H1 (cell line): Measurements from ENCODE around the gene TIMD4. TPM values are rescaled to one million over a fixed set of nuclear protein-coding genes. Genes with fewer than 3 reads are reported as not detected.

Experiments
- CTCF ChIA-PET: fragments of 300-600 bp; sonication (Branson Sonifier 250); formaldehyde crosslinking; loops from one replicate; lab custom pipeline; 2021; ENCODE audit not compliant: partially characterized antibody; lab: Charles Lee
- POLR2A ChIA-PET: fragments of 300-600 bp; sonication (Branson Sonifier 250); formaldehyde crosslinking; loops from one replicate; lab custom pipeline; 2021; ENCODE audit warnings: inconsistent platforms; ENCODE audit not compliant: partially characterized antibody; lab: Charles Lee
- DNase-seq, 2 experiments: peaks; one replicate each; pipeline versions ENCODE4 v3.0.0 to v3.0.0-alpha.2; 2010 to 2022; ENCODE audit warnings: low spot score in 2 of 2, low read depth in 1 of 2, mixed read lengths in 1 of 2
- FAIRE-seq: peaks from 2 replicates; lab custom pipeline; 2011; peaks lifted over from hg19 to GRCh38; lab: Jason Lieb, UNC
- H2AFZ ChIP-seq: 2 replicates; pipeline ENCODE4 v1.8.1; 2012; ENCODE audit warnings: low read length, inconsistent platforms
- H2AK5ac ChIP-seq: 2 replicates; pipeline ENCODE4 v1.6.1; 2013; ENCODE audit warnings: low read depth, low read length
- H2BK120ac ChIP-seq: replicated peaks from 2 replicates; pipeline ENCODE3; 2013; ENCODE audit warnings: low read depth, low read length, inconsistent platforms
- H2BK12ac ChIP-seq: 2 replicates; pipeline ENCODE4 v1.6.1; 2013; ENCODE audit warnings: low read depth, low read length
- H2BK15ac ChIP-seq: 2 replicates; pipeline ENCODE4 v1.6.1; 2013; ENCODE audit warnings: low read length
- H2BK20ac ChIP-seq: 2 replicates; pipeline ENCODE4 v1.6.1; 2013; ENCODE audit warnings: low read length
- H2BK5ac ChIP-seq: 2 replicates; pipeline ENCODE4 v1.6.1; 2013; ENCODE audit warnings: low read depth, low read length
- H3K14ac ChIP-seq: 2 replicates; pipeline ENCODE4 v1.6.1; 2013; ENCODE audit warnings: inconsistent platforms; ENCODE audit not compliant: insufficient read length
- H3K18ac ChIP-seq: 2 replicates; pipeline ENCODE4 v1.6.1; 2013; ENCODE audit warnings: low read length; ENCODE audit errors: extremely low read depth
- H3K23ac ChIP-seq: 2 replicates; pipeline ENCODE4 v1.6.1; 2013; ENCODE audit warnings: inconsistent platforms; ENCODE audit not compliant: insufficient read length
- H3K23me2 ChIP-seq: 2 replicates; pipeline ENCODE4 v1.6.1; 2013; ENCODE audit warnings: low read depth, low read length
- H3K27ac ChIP-seq: 2 replicates; pipeline ENCODE4 v1.6.1; 2011; ENCODE audit warnings: low read depth, low read length, inconsistent platforms
- H3K27me3 ChIP-seq, 4 experiments: replicated peaks in 1 of 4; 1 replicate in 1 of 4; 2 replicates in 3 of 4; pipeline versions ENCODE4 v1.6.1 to v1.8.1; 2011 to 2013; ENCODE audit warnings: low read length in 3 of 4, mild to moderate bottlenecking in 3 of 4, inconsistent platforms in 2 of 4, mixed read lengths in 2 of 4, moderate library complexity in 1 of 4; ENCODE audit not compliant: control insufficient read depth in 3 of 4, insufficient read depth in 3 of 4; ENCODE audit errors: extremely low read depth in 1 of 4
- H3K36me3 ChIP-seq, 4 experiments: 2 replicates each; pipeline versions ENCODE4 v1.6.1 to v1.8.1; 2011 to 2013; ENCODE audit warnings: mild to moderate bottlenecking in 4 of 4, low read length in 3 of 4, moderate library complexity in 2 of 4, control low read depth in 1 of 4, inconsistent platforms in 1 of 4; ENCODE audit not compliant: insufficient read depth in 4 of 4, control insufficient read depth in 2 of 4
- H3K4ac ChIP-seq: replicated peaks from 2 replicates; pipeline ENCODE3; 2013; ENCODE audit warnings: low read length, low read depth, mixed read lengths, inconsistent platforms; ENCODE audit not compliant: insufficient read length
- H3K4me1 ChIP-seq, 4 experiments: replicated peaks in 1 of 4; 1 replicate in 1 of 4; 2 replicates in 3 of 4; pipeline versions ENCODE4 v1.6.1 to v1.8.1; 2011 to 2013; ENCODE audit warnings: low read length in 3 of 4, inconsistent platforms in 2 of 4, mixed read lengths in 1 of 4; ENCODE audit not compliant: insufficient read depth in 4 of 4, control insufficient read depth in 3 of 4
- H3K4me2 ChIP-seq, 2 experiments: 2 replicates each; pipeline versions ENCODE4 v1.6.1 to v1.8.1; 2011 to 2013; ENCODE audit warnings: low read depth in 2 of 2, low read length in 2 of 2, control low read depth in 1 of 2, inconsistent platforms in 1 of 2, mild to moderate bottlenecking in 1 of 2; ENCODE audit not compliant: insufficient read depth in 1 of 2
- H3K4me3 ChIP-seq, 4 experiments: fragments of 200-600, 300-600 bp in 1 of 4; sonication (generic), shearing (Covaris generic), sonication (Bioruptor Twin) in 1 of 4; 2 replicates each; pipeline versions ENCODE4 v1.5.1 to v1.8.1; 2011 to 2016; ENCODE audit warnings: low read length in 4 of 4, low read depth in 3 of 4, control low read depth in 2 of 4, inconsistent platforms in 2 of 4, mild to moderate bottlenecking in 2 of 4, mixed read lengths in 1 of 4, moderate library complexity in 1 of 4; ENCODE audit not compliant: insufficient read depth in 2 of 4; ENCODE audit errors: extremely low read depth in 1 of 4
- H3K56ac ChIP-seq: replicated peaks from 2 replicates; pipeline ENCODE3; 2013; ENCODE audit warnings: low read depth, mild to moderate bottlenecking, mixed read lengths, low read length, inconsistent platforms; ENCODE audit not compliant: insufficient read length
- H3K79me1 ChIP-seq: 2 replicates; pipeline ENCODE4 v1.6.1; 2013; ENCODE audit warnings: low read depth, low read length, control low read depth
- H3K79me2 ChIP-seq, 2 experiments: 2 replicates each; pipeline versions ENCODE4 v1.6.1 to v1.8.1; 2012 to 2013; ENCODE audit warnings: low read length in 2 of 2, mild to moderate bottlenecking in 2 of 2, inconsistent platforms in 1 of 2; ENCODE audit not compliant: insufficient read depth in 2 of 2, control insufficient read depth in 1 of 2
- H3K9ac ChIP-seq, 4 experiments: replicated peaks in 1 of 4; 1 replicate in 1 of 4; 2 replicates in 3 of 4; pipeline versions ENCODE4 v1.6.1 to v1.8.1; 2011 to 2013; ENCODE audit warnings: low read depth in 3 of 4, low read length in 3 of 4, control low read depth in 2 of 4, mild to moderate bottlenecking in 2 of 4, moderate library complexity in 2 of 4, inconsistent platforms in 1 of 4; ENCODE audit errors: extremely low read depth in 1 of 4
- H3K9me3 ChIP-seq, 2 experiments: 2 replicates each; pipeline versions ENCODE4 v1.6.1 to v1.8.1; 2012 to 2013; ENCODE audit warnings: mild to moderate bottlenecking in 2 of 2, moderate library complexity in 2 of 2, control low read depth in 1 of 2, inconsistent platforms in 1 of 2, low read depth in 1 of 2, low read length in 1 of 2, mixed read lengths in 1 of 2; ENCODE audit not compliant: insufficient read depth in 2 of 2
- H4K20me1 ChIP-seq, 2 experiments: replicated peaks in 1 of 2; 2 replicates each; pipeline versions ENCODE3 to v1.8.1; 2011 to 2013; ENCODE audit warnings: inconsistent platforms in 2 of 2, low read length in 2 of 2, mild to moderate bottlenecking in 1 of 2; ENCODE audit not compliant: insufficient read depth in 2 of 2, control insufficient read depth in 1 of 2
- H4K5ac ChIP-seq: 2 replicates; pipeline ENCODE4 v1.6.1; 2013; ENCODE audit warnings: low read length, low read depth, mixed read lengths, inconsistent platforms; ENCODE audit not compliant: insufficient read length
- H4K8ac ChIP-seq: 2 replicates; pipeline ENCODE4 v1.8.0; 2013; ENCODE audit warnings: mild to moderate bottlenecking, moderate library complexity, low read length, inconsistent platforms; ENCODE audit not compliant: insufficient read depth; ENCODE audit errors: extremely low read depth
- H4K91ac ChIP-seq: replicated peaks from 2 replicates; pipeline ENCODE3; 2013; ENCODE audit warnings: low read length, mixed read lengths, inconsistent platforms; ENCODE audit not compliant: insufficient read length
- ASH2L ChIP-seq: fragments of 200-600, 300-600 bp; sonication (generic); IDR thresholded peaks from one replicate; pipeline ENCODE4 v1.7.1; 2017; ENCODE audit warnings: low read length
- CBX5 ChIP-seq: fragments of 300-800, 300-1000 bp; sonication (generic); IDR thresholded peaks from 2 replicates; pipeline ENCODE4 v1.7.1; 2016; ENCODE audit warnings: antibody characterized with exemption, low read length, low read depth
- CEBPB ChIP-seq: IDR thresholded peaks from 2 replicates; pipeline ENCODE4 v1.6.1; 2012; ENCODE audit warnings: low read depth, low read length
- E2F6 ChIP-seq: IDR thresholded peaks from 2 replicates; pipeline ENCODE4 v1.6.1; 2012; ENCODE audit warnings: inconsistent platforms
- EGR1 ChIP-seq: IDR thresholded peaks from 2 replicates; pipeline ENCODE4 v1.6.1; 2011; ENCODE audit warnings: low read depth, low read length, borderline replicate concordance
- FOSL1 ChIP-seq: IDR thresholded peaks from 2 replicates; pipeline ENCODE4 v1.6.1; 2011; ENCODE audit warnings: mild to moderate bottlenecking, low read depth, low read length, moderate library complexity; ENCODE audit not compliant: insufficient read depth
- HDAC2 ChIP-seq, 2 experiments: fragments of 300-600 bp in 1 of 2; sonication (generic) in 1 of 2; IDR thresholded peaks; 2 replicates each; pipeline ENCODE4 v1.6.1; 2011 to 2012; ENCODE audit warnings: low read depth in 2 of 2, low read length in 2 of 2, mild to moderate bottlenecking in 2 of 2, moderate library complexity in 2 of 2, borderline replicate concordance in 1 of 2, inconsistent platforms in 1 of 2
- KDM1A ChIP-seq: fragments of 200-600, 300-600 bp; sonication (generic); IDR thresholded peaks from 2 replicates; pipeline ENCODE4 v1.7.1; 2016; ENCODE audit warnings: mild to moderate bottlenecking, low read length, borderline replicate concordance
- POLR2A ChIP-seq, 2 experiments: IDR thresholded peaks; 1 replicate in 1 of 2; 2 replicates in 1 of 2; pipeline ENCODE4 v1.6.1; 2011; ENCODE audit warnings: low read depth in 2 of 2, low read length in 2 of 2, mild to moderate bottlenecking in 2 of 2; ENCODE audit errors: control extremely low read depth in 1 of 2
- RBBP5 ChIP-seq: IDR thresholded peaks from 2 replicates; pipeline ENCODE4 v1.7.1; 2012; ENCODE audit warnings: low read depth, mild to moderate bottlenecking, inconsistent platforms, low read length, moderate library complexity, borderline replicate concordance
- SP1 ChIP-seq: IDR thresholded peaks from 2 replicates; pipeline ENCODE4 v1.6.1; 2011; ENCODE audit warnings: low read depth, low read length
- TBP ChIP-seq: IDR thresholded peaks from 2 replicates; pipeline ENCODE4 v1.6.1; 2011; ENCODE audit warnings: low read depth, low read length, improper control_type of control experiment
- polyA plus RNA-seq, 7 experiments: library from polyadenylated mRNA; depleted of rRNA in 3 of 7; stranded (reverse) in 5 of 7; unstranded in 2 of 7; fragments of >200 nt in 5 of 7; fragments of 200-250 nt in 2 of 7; gene quantifications; 1 replicate in 5 of 7; 2 replicates in 1 of 7; 4 replicates in 1 of 7; pipeline versions ENCODE4 v1.2.1 to v1.2.3, GENCODE V29; 2011 to 2013; ENCODE audit warnings: missing spikeins in 2 of 7, mixed read lengths in 2 of 7
- total RNA-seq: library from RNA; stranded (reverse); fragmentation: NEBNext Ultra II Directional; extraction: Animal tissue kit (Norgen Biotek cat#: 25700); gene quantifications from 2 replicates; pipeline ENCODE4 v1.2.1, GENCODE V29; 2021

Gene TIMD4
- total and polyA plus RNA-seq, 2 of the 8 experiments (the other 6 are each of a cell fraction or from before 2014, with no cell fraction given), result not detected

GRCh38 chr5:156981481-156981880, 18.5 kb upstream of the TIMD4 start:
- Histone ChIP-seq H3K79me2 (no peaks in the 10 kb centered on the region), H3K27ac (no peak overlapping the region), H3K4me3 (no peak overlapping the region), H2BK20ac (no peak overlapping the region), H4K20me1 (no peaks in the 10 kb centered on the region), H3K23ac (no peak overlapping the region), H2BK15ac (no peak overlapping the region), H3K9ac (no peak overlapping the region), H3K4me1 (no peaks in the 10 kb centered on the region), H3K4me2 (no peak overlapping the region), H2BK5ac (no peak overlapping the region), H3K9me3 (no peaks in the 10 kb centered on the region), H4K91ac (no peak overlapping the region)
- TF ChIP-seq HDAC2 (IDR thresholded peaks at IDR 0.05; ENCODE audit: borderline replicate concordance in 1 of 2, low read depth in 2 of 2, low read length in 2 of 2) (no peak), RBBP5 (no peak), E2F6 (no peak), CBX5 (no peak), EGR1 (no peak), CEBPB (no peak), SP1 (no peak), TBP (no peak), ASH2L (no peak), FOSL1 (no peak), KDM1A (no peak), POLR2A (IDR thresholded peaks at IDR 0.05; ENCODE audit: control extremely low read depth in 1 of 2, low read depth in 2 of 2, low read length in 2 of 2) (no peak)
- TF ChIP-seq, all 59 proteins: peak for 0
- H3K79me1 ChIP-seq, result no peaks in the 10 kb centered on the region
- no peak overlapping the region for H2AK5ac ChIP-seq
- no peak overlapping the region for H2BK120ac ChIP-seq
- DNase-seq, result no peak
- ChIA-PET POLR2A (no interaction called here), CTCF (no interaction called here)
- no peaks in the 10 kb centered on the region for H3K36me3 ChIP-seq
- H4K5ac ChIP-seq, result no peak overlapping the region
- no peak overlapping the region for H3K14ac ChIP-seq
- no peak overlapping the region for H3K56ac ChIP-seq
- H4K8ac ChIP-seq, result no peak overlapping the region
- no peak overlapping the region for H3K4ac ChIP-seq
- no peaks in the 10 kb centered on the region for H3K23me2 ChIP-seq
- no peaks in the 10 kb centered on the region for H3K27me3 ChIP-seq
- no peak overlapping the region for H2BK12ac ChIP-seq
- H2AFZ ChIP-seq, result no peak overlapping the region
- no peak for FAIRE-seq
- H3K18ac ChIP-seq, result no peak overlapping the region
